NCI-H1436 treated with DMSO at 0.1 percent for 48 hours (cell line): ENCODE measurements around the gene SHISA5.
"Not testable (repeated sequence)": the region's sequence is repeated elsewhere in the genome, so short reads cannot be mapped to it uniquely, and the experiment has no call there.

Experiments used
- DNase-seq: peaks from one replicate; lab custom pipeline; 2025; lab: John Stamatoyannopoulos, UW

SHISA5 gene, protein sequence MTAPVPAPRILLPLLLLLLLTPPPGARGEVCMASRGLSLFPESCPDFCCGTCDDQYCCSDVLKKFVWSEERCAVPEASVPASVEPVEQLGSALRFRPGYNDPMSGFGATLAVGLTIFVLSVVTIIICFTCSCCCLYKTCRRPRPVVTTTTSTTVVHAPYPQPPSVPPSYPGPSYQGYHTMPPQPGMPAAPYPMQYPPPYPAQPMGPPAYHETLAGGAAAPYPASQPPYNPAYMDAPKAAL

DNA sequence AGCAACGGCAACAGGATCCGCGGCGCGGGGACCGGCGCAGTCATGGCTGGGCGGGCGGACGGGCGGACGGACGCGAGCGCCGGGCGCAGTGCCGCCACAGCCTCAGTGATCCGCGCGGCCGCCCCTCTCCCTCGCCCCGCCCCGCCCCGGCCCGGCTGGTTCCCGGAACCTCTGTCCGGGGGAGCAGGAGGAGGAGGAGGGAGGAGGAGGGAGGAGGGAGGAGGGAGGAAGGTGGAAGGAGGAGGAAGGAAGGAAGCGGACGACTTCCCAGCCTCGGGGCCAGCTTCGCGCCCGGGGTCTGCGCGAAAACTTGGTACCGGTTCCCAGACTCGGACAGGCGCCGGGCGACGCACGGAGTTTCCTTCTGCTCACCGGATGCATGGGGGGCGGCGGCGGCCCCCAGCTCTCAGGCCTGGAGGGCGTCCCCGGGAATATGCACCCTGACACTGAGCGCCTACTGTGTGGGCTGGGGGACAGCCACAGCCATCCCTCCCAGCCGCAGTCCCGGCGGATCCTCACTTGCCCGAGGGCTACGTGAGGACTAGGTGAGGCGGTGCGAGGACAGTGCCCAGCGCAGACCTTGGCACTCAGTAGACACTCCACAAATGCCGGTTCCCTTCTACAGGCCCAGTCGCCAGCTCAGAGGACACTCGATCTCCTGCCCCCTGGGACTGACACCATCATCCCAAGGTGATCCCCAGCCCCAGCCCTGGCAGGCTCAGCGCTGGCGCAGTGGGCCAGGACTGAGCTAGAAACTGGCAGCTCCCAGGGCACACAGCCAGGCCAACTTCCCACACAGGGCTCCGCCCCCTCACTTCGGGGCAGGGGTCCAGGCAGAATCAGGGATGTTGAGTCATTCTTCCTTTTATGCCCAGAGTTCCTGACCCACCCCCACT, at the start of gene SHISA5:
SHISA5 (minus strand) TSS at position 124 of the 896 bp plus-strand sequence; CDS start at position 44, 80 bp downstream.
- DNase-seq: no peak

DNA sequence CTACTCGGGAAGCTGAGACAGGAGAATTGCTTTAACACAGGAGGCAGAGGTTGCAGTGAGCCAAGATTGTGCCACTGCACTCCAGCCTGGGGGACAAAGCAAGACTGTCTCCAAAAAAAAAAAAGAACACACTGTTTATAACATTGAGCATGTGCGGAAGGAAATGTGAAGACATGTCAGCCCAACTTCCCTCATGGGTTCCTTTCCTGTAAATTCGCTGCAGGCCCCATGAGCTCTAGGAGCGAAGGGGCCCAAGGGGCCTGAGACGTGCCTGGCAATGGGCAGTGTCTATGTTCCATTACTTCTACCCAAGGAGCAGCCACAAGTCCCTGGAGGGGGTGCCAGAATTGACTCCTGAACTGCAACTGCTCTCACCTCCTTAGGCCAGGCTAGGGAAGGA, 49.4 kb upstream of the SHISA5 start:
- DNase-seq: no peak

DNA sequence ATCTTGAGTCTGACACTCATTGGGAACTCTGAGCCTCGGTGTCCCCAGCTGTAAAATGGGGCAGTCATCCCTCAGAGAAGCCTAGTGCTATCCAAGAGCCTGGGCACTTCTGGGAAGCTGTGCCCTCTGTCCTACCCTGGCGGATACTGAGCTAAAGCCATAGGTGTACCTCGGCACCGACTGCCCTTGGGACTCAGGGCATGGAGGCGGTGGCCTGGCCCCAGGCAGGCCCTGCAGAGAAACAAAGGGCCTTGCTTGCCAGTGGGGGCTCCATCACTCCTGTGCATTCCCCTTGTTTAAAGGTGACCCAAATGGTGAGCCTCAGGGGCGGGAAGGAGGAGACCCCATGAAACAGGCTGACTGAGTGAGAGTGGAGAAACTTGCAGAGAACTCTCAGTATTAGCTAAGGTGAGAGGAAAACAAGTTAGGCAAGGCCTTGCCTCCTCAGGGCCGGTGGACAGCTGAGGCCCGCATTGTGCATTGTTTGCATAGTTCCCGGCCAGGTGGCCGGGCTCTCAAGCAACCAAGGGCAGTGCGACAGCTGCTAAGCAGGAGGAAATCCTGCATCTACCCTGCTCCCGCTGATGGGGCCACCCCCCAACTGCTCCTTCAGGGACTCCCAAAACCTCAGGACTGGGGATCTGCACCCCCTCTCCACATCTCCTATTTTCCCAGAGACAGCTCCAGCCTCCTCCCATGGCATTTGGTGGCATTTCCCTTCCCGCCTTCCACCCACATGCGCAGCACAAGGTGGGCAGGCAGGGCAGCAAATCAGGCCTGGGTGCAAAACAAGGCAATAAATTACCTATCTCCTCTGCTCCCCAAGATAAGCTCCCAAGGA, 48.4 kb upstream of the SHISA5 start:
- no peak for DNase-seq

DNA sequence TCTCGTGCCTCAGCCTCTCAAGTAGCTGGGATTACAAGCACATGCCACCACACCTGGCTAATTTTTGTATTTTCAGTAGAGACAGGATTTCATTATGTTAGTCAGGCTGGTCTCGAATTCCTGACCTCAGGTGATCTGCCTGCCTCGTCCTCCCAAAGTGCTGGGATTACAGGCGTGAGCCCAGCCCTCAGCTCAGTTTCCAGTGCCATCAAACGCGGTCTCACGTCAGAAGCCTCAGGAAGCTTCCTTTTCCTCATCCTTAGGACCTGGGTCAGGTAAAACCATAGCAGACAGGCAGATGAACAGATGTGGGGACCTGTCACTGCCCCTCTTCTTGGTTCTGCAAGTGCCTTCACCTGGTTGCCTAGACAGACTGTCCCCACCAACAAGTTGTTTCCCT, 47.7 kb upstream of the SHISA5 start:
- DNase-seq: not testable (repeated sequence)

DNA sequence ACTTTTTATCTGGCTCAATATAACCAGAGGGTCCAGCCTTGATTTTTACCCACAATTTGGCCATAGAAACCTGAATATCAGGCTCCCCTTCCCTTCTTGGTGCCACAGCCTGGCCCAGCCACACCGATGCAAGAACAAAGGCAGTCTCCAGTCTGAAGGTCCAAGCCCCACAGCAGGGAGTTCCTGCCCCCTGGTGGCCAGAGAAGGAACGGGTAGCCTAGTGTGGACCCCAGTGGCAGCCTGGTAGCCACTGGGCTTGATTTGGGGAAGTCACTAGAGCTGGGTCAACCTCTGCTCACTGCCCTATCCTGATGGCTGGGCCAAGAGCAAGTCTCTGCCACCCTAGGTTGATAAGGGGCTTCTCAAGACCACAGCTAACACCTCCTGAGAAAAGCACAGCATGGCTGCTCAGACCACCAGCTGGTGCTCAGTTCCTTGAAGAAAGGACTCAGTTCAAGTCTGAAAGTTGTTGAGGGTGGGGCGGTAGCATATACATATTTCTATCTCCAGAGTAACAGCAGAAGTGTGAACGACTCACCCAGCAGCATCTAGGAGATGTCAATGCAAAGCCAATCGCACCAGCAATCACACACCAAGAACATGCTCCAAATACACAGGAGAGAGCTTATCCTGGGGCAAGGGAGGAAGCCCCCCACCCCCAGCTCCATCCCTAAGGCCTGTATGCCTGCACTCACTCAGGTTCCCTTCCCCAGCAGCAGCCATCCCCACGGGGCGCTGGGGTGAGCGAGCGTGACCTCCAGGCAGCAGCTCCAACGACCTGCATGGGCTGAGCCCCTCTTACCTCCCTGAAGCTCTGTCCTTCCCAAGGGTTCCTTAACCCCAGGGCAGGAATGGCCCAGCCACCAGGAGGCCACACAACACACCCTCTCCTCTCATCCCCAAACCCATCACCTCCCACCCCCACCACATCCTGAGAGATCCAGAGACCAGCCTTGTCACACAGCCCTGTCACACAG, 45.0 kb upstream of the SHISA5 start:
- DNase-seq: no peak

DNA sequence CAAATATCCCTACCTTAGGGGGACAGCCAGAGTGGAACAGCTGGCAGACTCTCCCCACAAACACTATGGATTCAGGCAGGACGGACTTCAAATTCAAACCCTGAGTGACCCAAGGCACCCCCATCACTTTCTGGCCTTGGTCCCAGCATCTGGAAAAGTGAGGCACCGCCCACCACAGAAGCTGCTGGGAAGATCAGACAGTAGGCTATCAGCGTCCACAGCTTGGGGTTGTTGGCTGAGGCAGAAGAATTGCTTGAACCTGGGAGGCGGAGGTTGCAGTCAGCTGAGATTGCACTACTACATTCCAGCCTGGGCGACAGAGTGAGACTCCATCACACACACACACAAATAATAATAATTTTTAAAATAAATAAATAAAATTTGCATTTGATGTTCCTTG, 44.2 kb upstream of the SHISA5 start:
- DNase-seq: no peak

DNA sequence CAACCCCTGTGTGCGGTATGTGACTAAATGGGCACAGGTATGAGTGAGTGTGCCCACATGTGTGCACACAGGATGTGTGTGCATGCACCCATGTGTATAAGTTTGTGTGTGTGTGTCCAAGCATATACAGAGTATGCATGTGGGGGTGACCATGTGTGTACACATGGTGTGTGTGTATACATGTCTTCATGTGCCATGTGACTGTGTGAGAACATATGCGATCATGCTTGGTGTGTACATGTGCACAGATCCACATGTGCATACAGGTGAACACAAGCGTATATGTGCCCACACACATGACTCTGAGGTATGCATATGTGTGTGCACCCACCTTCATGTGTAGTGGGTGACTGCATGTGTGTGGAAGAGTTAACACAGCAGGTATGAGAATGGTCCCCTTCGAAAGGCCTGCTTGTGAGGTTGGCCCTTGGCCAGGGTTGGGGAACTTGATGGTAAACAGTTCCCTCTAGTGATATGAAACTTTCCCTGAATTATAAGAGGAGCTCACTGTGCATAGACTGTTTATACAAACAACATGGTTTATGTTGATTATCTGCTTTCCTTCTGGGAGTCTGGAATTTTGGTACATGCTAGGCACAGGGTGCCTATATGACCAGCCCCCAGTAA, 42.3 kb upstream of the SHISA5 start:
- DNase-seq: no peak

DNA sequence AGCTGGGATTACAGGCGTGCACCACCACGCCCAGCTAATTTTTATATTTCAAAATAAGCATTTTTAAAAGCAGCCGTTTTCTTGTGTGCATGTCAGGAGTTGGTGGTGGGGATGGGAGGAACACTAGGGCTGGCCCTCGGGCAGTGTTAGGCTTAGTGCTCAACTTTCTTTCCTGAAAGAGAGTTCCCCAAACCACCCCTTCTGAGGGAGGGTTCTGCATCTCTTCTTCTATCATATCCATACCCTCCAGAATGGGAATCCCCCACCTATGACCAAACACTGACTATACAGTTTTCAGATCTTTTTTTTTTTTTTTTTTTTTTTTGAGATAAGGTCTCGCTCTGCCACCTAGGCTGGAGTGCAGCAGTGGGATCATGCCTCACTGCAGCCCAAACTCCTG, 40.2 kb upstream of the SHISA5 start:
- DNase-seq: no peak

DNA sequence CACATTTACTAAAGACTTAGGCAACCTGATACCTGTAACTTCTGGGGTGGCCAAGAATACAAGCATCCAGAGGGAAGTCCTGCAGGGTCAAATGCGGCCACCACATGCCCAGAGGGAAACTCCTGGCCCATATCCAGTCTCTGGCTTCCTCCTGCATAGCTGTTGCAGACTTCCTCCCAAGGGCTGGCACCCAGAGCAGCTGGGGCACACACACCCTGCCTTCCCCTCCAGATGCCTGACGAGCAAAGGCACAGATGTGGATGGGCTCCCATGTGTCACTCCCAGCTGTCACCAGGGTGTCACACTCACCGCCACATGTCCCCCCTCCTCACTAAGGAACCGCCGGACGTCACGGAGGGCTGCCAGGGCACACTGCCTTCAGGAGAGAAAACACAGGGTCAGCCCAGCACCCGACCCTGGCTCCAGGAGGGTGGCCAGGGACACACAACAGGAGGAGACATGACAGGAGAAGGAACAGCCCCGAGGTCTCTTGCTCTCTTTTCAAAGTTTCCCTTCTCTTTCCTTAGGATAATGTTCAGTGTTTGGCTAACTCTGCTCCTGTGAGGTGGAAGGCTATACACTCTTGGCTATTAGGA, 39.4 kb upstream of the SHISA5 start:
- no peak for DNase-seq

DNA sequence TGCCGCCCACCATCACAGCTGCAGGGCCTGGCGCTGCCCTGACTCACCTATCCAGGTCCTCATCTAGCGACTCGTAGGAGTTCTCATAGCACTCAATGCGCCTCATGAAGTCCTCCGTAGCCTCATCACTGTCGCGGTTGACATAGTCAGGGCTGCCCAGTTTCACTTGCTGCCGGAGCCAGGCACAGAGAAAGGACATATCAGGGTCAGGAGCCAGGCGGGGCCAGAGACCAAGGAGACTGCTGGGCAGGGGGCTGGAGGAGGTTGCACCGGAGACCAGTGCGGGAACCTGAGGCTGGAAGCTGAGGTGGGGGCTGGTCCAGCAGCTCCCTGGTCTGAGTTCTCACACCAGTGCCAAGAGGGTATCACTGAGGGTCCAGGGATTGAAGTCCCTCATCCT, 34.5 kb upstream of the SHISA5 start:
- DNase-seq: no peak

DNA sequence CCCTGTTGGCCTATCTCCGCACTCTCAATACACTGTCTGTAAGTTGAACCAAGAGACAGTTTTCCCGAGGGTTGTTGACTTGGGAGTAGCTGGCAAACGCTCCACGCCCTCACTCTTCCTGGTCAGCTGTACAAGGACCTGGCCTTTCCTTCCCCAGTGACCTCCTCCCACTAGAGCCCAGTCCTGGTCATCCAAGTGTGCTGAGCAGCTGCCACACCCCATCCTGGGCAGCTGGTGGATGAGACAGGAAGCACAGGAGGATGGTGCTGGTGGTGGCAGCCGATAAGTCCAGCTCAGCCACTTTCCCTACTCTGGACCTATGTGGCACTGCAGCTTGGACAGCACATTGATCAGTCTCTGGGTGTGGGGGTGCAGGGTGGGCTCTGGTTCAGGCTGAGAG, 32.8 kb upstream of the SHISA5 start:
- DNase-seq: no peak

DNA sequence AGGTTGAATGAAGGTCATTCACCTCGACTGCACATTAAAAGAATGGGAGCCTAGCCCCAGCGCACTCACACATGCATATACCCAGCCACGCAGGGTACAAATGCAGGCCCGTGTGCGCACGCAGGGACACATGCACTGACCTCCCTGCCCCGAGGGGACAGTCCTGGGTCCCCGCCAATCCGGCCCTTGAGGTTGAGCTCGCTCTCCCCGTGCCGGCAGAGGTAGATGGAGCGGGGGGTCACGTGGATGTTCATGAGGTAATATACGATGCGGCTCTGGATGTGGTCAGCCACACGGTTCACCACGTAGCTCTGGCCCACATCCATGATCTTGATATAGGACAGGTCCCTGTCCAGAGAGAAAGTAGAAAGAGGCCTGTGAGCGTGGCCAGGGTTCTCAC, 32.1 kb upstream of the SHISA5 start:
- no peak for DNase-seq

DNA sequence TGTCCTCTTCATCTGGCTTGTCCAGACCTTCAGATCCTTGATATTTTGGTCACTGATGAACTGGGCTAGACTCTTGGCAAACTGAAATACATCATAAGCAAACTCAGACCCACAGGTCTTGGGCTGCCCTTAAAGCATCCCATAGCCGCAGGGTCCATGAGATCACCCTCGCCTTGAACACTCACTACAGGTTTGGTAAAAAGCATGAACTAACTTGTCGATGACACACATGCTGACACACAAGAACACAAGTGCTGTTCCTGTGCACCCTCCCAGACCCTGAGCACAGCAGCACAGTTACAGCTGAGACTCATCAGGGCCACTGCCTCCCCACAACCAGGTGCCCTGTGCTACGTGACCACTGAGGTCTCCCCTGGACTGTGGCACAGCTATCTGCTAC, 31.6 kb upstream of the SHISA5 start:
- no peak for DNase-seq

DNA sequence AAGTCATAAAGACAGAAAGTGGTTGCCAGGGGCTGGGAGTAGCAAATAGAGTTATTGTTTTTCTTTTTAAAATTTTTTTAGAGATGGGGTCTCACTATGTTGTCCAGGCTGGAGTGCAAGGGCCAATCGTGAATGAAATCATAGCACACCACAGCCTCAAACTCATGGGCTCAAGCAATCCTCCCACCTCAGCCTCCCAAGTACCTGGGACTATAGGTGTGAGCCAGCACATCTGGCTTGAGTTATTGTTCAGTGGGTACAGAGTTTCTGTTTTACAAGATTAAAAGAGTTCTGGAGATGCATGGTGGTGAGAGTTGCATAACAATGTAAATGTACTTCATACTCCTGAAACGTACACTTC, 29.0 kb upstream of the SHISA5 start:
- no peak for DNase-seq

DNA sequence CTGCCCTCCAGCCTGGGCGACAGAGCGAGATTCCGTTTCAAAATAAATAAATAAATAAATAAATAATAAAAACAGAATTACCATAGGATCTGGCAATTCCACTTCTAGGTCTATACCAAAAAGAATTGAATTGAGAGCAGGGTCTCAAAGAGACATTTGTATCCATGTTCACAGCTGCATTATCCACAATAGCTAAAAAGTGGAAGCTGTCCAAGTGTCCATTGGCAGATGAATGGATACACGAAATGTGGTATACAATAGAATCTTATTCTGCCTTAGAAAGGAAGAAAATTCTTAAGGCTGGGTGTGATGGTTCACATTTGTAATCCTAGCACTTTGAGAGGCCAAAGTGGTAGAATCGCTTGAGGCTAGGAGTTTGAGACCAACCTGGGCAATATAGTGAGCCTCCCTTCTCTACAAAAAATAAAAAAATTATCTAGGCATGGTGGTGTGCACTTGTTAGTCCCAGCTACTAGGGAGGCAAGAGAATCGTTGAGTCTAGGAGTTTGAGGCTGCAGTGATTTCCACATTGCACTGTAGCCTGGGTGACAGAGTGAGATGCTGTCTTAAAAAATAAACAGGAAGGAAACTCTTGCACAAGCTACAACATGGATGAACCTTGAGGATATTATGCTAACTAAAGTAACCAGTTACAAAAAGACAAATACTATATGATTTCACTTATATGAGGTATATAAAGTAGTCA, 28.4 kb upstream of the SHISA5 start:
- no peak for DNase-seq

DNA sequence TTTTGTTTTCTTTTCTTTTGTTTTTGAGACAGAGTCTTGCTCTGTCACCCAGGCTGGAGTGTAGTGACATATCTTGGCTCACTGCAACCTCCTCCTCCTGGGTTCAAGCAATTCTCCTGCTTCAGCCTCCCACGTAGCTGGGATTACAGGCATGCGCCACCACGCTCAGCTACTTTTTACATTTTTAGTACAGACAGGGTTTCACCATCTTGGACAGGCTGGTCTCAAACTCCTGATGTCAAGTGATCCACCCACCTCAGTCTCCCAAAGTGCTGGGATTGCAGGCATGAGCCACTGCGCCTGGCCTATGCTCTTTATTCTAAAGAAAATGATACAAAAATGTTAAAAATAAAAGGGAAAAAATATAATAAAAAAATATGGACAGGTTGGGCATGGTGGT, 26.7 kb upstream of the SHISA5 start:
- not testable (repeated sequence) for DNase-seq

DNA sequence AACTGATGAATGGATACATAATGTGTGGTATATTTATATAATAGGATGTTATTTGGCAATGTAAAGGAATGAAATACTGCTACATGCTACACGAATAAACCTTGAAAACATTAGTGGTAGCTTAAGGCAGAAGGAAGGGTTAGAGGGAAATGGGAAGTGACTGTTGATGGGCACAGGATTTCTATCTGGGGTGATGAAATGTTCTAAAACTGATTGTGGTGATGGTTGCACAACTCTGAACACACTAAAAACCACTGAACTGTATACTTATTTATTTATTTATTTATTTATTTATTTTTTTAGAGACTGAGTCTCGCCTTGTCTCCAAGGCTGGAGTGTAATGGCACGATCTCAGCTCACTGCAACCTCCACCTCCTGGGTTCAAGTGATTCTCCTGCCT, 24.8 kb upstream of the SHISA5 start:
- no peak for DNase-seq

DNA sequence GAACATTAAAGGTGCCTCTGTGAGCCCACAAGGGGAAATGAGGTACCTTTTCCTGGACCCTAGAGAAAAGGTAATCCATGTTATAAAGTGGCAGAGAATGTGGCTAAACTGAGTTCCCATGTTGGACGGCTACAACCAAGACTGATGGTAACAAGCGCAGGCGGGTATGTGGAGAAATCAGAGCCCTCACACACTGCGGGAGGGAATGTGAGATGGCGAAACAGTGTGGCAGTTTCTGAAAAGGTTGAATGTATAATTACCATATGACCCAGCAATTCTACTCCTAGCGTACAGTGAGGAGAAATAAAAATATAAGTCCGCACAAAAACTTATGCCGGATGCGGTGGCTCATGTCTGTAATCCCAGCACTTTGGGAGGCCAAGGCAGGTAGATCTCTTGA, 24.1 kb upstream of the SHISA5 start:
- DNase-seq: no peak

DNA sequence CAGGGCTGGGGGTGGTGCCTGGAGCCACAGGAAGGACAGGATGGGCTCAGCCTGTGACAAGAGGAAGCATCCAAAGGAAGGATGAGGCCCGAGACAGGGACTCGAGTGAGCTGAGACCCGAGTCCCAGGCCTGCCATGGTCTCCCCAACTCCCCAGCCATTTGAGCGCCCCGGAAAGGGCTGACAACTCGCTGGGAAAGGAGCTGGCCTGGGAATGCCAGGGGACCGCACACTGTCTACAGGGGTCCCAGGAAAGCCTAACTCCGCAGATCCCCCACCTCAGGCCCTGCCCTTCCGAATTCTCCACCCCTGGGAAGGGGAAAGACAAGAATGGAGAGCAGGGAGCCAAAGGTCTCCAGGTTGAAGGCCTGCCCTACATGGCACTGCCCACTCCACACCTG, 21.0 kb upstream of the SHISA5 start:
- no peak for DNase-seq

DNA sequence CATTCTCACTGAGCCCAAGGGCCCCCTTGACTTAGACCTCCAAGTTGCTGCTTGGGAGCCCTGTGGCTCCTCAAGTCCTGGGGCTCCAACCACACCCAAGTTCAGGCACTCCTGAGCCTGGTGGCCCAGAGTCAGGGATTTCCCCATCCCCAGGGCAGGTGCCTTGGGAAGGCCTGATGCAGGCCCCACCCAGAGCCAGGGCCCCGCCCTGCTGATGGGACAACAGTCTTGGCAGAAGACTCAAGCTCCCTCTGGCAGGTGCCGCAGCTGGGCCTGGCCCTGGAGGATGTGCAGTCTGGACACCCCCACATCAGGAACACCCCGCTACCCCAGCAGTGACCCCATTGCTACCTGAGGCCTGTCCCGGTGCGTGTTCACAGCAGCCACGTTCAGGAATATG, 17.7 kb upstream of the SHISA5 start:
- DNase-seq: no peak
